ENCODE results near the gene LIPE. TPM values are rescaled to one million over a fixed set of nuclear protein-coding genes. Genes with fewer than 3 reads are reported as not detected.

The LIPE gene
- total RNA-seq, 1 donor from 2014 or later: 29.1 TPM

GRCh38 chr19:42410371-42410770 lies 16.8 kb downstream of the LIPE start:
- Mint-ChIP-seq H3K9me3 (no peaks in the 10 kb centered on the region), H3K27ac (ENCODE audit: unreplicated experiment) (no peak overlapping the region), H3K36me3 (ENCODE audit: low read depth) (peaks cover 4% of the 10 kb centered on the region), H3K27me3 (ENCODE audit: low read depth) (no peaks in the 10 kb centered on the region), H3K4me1 (peaks cover 13% of the 10 kb centered on the region), H3K4me3 (no peak overlapping the region)
- no peak for TF ChIP-seq CTCF (conservative IDR thresholded peaks at IDR 0.05)
- DNase-seq (ENCODE audit: low read depth, low spot score): no peak

GRCh38 chr19:42409477-42409876 lies 17.7 kb downstream of the LIPE start:
- Mint-ChIP-seq H3K27me3 (ENCODE audit: low read depth) (no peaks in the 10 kb centered on the region), H3K27ac (ENCODE audit: unreplicated experiment) (no peak overlapping the region), H3K36me3 (ENCODE audit: low read depth) (peaks cover 4% of the 10 kb centered on the region), H3K9me3 (no peaks in the 10 kb centered on the region), H3K4me1 (peaks cover 13% of the 10 kb centered on the region), H3K4me3 (peak overlapping the region; percentile 44)
- TF ChIP-seq CTCF (conservative IDR thresholded peaks at IDR 0.05): no peak
- DNase-seq (ENCODE audit: low read depth, low spot score): no peak

- Mint-ChIP-seq H3K4me3 (no peak overlapping the region), H3K36me3 (ENCODE audit: low read depth) (peaks cover 4% of the 10 kb centered on the region), H3K27ac (ENCODE audit: unreplicated experiment) (peak overlapping the region; percentile 23), H3K4me1 (peaks cover 13% of the 10 kb centered on the region), H3K9me3 (no peaks in the 10 kb centered on the region), H3K27me3 (ENCODE audit: low read depth) (no peaks in the 10 kb centered on the region)
- DNase-seq (ENCODE audit: low read depth, low spot score): no peak
- no peak for TF ChIP-seq CTCF (conservative IDR thresholded peaks at IDR 0.05)
These were observed 19.4 kb downstream of the LIPE start for GRCh38 chr19:42407816-42408175.

- H3K36me3 Mint-ChIP-seq (ENCODE audit: low read depth): peaks cover 4% of the 10 kb centered on the region
- TF ChIP-seq CTCF (conservative IDR thresholded peaks at IDR 0.05): no peak
- no peak for DNase-seq (ENCODE audit: low read depth, low spot score)
- H3K27ac Mint-ChIP-seq (ENCODE audit: unreplicated experiment): peak overlapping the region; percentile 57
- no peaks in the 10 kb centered on the region for H3K9me3 Mint-ChIP-seq
- H3K4me3 Mint-ChIP-seq: no peak overlapping the region
- peaks cover 14% of the 10 kb centered on the region for H3K4me1 Mint-ChIP-seq
- H3K27me3 Mint-ChIP-seq (ENCODE audit: low read depth): no peaks in the 10 kb centered on the region
These were observed 19.9 kb downstream of the LIPE start for GRCh38 chr19:42407085-42407815.

GRCh38 chr19:42406111-42406510 lies 21.1 kb downstream of the LIPE start:
- H3K4me3 Mint-ChIP-seq: peak overlapping the region; percentile 23
- peaks cover 18% of the 10 kb centered on the region for H3K4me1 Mint-ChIP-seq
- peaks cover 4% of the 10 kb centered on the region for H3K36me3 Mint-ChIP-seq (ENCODE audit: low read depth)
- no peak overlapping the region for H3K27ac Mint-ChIP-seq (ENCODE audit: unreplicated experiment)
- peaks cover 3% of the 10 kb centered on the region for H3K27me3 Mint-ChIP-seq (ENCODE audit: low read depth)
- no peaks in the 10 kb centered on the region for H3K9me3 Mint-ChIP-seq
- no peak for TF ChIP-seq CTCF (conservative IDR thresholded peaks at IDR 0.05)
- DNase-seq (ENCODE audit: low read depth, low spot score): no peak
